Lower lobe of right lung (tissue), 2 donors: Measurements from ENCODE around the gene RANBP3L. TPM values are rescaled to one million over a fixed set of nuclear protein-coding genes. Genes with fewer than 3 reads are reported as not detected.

Experiments used
- ATAC-seq, 2 donors: fragments of 200-7000 bp; cut with Tn5 transposase; one replicate each; pipeline ENCODE4 v1.9.1; 2020 to 2022; ENCODE audit warnings: mild to moderate bottlenecking in 2 of 2, moderate library complexity in 2 of 2
- DNase-seq: peaks from one replicate; pipeline ENCODE4 v3.0.0-alpha.2; 2020
- H3K27ac ChIP-seq: fragments of 200-600 bp; one replicate; pipeline ENCODE4 v1.8.0; 2022
- H3K27me3 ChIP-seq: fragments of 200-600 bp; one replicate; pipeline ENCODE4 v1.8.0; 2022; ENCODE audit warnings: low read depth
- H3K36me3 ChIP-seq: fragments of 200-600 bp; one replicate; pipeline ENCODE4 v1.8.0; 2022; ENCODE audit warnings: mild to moderate bottlenecking
- H3K4me1 ChIP-seq: fragments of 200-600 bp; one replicate; pipeline ENCODE4 v1.8.0; 2022
- H3K4me3 ChIP-seq: fragments of 200-600 bp; one replicate; pipeline ENCODE4 v1.8.0; 2022; ENCODE audit warnings: mild to moderate bottlenecking
- H3K9me3 ChIP-seq: fragments of 200-600 bp; one replicate; pipeline ENCODE4 v1.8.0; 2022
- intact Hi-C: fragments of 100-400 bp; cut with DNase I; formaldehyde crosslinking; loops from one replicate; pipeline ENCODE4 v1.11.0; 2022
- total RNA-seq: library from RNA; stranded (reverse); fragmentation: NEBNext Ultra II Directional; extraction: Animal tissue kit (Norgen Biotek cat#: 25700); gene quantifications from one replicate; pipeline ENCODE4 v1.2.1, GENCODE V29; 2021
- TF ChIP-seq, protein P1 (sequence below): fragments of 200-600 bp; IDR thresholded peaks from one replicate; pipeline ENCODE4 v1.8.0; 2022; ENCODE audit warnings: antibody characterized with exemption, mild to moderate bottlenecking
- donor health status: DM: no; HTN: yes; CAD: no; lungs with severe emphysema.

Gene RANBP3L
- total RNA-seq, 1 donor from 2014 or later: 2.8 TPM

DNA sequence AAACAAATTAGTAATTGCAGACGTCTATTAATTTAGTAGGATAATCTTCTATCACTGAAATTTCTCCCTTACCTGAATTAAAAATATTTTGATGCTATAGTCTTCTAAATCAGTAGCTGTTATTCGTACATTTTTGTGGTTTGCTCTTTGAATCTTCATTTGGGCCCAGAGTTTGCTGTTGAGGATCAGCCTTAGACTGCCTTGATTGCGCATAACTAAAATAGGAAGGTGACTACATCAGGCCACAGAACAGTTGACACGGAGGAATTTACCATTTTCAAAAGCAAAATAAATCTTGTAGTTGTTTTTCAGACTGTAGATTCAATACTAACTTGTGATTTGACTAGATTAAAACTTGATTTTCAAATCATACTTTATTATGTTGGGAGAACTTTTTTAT, 48.1 kb downstream of the RANBP3L start:
- intact Hi-C loops: no loop called here
- TF ChIP-seq, protein P1, sequence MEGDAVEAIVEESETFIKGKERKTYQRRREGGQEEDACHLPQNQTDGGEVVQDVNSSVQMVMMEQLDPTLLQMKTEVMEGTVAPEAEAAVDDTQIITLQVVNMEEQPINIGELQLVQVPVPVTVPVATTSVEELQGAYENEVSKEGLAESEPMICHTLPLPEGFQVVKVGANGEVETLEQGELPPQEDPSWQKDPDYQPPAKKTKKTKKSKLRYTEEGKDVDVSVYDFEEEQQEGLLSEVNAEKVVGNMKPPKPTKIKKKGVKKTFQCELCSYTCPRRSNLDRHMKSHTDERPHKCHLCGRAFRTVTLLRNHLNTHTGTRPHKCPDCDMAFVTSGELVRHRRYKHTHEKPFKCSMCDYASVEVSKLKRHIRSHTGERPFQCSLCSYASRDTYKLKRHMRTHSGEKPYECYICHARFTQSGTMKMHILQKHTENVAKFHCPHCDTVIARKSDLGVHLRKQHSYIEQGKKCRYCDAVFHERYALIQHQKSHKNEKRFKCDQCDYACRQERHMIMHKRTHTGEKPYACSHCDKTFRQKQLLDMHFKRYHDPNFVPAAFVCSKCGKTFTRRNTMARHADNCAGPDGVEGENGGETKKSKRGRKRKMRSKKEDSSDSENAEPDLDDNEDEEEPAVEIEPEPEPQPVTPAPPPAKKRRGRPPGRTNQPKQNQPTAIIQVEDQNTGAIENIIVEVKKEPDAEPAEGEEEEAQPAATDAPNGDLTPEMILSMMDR: no peak
- Histone ChIP-seq H3K27me3 (no peaks in the 10 kb centered on the region), H3K9me3 (no peaks in the 10 kb centered on the region), H3K4me1 (no peaks in the 10 kb centered on the region), H3K27ac (no peak overlapping the region), H3K4me3 (no peak overlapping the region), H3K36me3 (no peaks in the 10 kb centered on the region)
- DNase-seq: no peak
- ATAC-seq: no peak

DNA sequence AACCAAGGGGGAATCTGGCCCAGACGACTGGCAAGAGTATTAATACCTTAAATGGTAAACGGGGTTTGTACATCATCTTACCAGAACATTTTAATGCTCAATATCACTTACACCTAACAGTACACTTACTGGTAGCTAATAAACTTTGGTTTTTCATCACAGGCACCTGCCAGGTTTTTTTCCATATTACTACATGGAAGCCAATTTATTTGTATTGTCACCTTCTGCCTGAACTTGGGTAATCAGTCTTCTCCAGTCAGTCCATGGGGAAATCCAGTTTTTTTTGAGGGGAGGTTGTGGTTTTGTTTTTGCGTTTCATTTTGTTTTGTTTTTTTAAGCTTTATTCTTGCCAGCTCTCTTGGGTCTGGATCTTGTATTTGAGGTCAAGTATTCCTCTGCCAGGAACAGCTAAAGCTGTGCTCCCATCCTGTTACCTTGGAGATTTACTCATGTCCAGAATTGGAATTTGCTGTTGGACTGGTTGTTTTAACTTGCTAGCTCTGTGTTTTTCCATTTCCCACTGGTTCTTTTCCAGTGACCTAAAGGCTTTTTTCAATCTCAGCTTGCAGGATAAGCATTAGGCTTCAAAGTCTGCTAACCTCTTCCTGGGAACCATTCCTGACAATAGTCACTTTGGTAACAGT, 48.9 kb downstream of the RANBP3L start:
- Histone ChIP-seq H3K36me3 (no peaks in the 10 kb centered on the region), H3K4me1 (no peaks in the 10 kb centered on the region), H3K27me3 (no peaks in the 10 kb centered on the region), H3K27ac (no peak overlapping the region), H3K4me3 (no peak overlapping the region), H3K9me3 (no peaks in the 10 kb centered on the region)
- DNase-seq (no peak), ATAC-seq (no peak)
- intact Hi-C loops: no loop called here
- TF ChIP-seq, protein P1: no peak

DNA sequence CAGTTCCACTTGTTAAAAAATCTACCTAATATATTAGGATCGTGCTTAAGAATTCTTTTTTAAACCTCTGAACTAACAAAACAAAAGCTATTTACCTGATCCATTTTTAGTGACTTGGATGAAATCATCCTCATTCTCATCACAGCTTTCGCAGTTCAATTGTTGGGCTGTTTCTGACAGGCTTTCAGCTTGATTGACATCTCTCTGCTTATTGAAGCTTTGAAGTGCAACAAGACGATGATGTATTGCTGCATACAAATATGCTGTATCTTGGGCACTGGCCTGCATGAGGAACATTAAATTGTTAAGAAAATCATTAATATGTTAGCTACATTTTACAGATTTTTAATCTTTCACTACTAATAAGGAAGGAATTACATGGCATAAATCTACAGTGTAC, 50.5 kb downstream of the RANBP3L start:
- H3K36me3 ChIP-seq: no peaks in the 10 kb centered on the region
- no peak overlapping the region for H3K4me3 ChIP-seq
- H3K27me3 ChIP-seq: no peaks in the 10 kb centered on the region
- intact Hi-C loops: no loop called here
- ATAC-seq (no peak), DNase-seq (no peak)
- no peaks in the 10 kb centered on the region for H3K9me3 ChIP-seq
- H3K27ac ChIP-seq: no peak overlapping the region
- TF ChIP-seq, protein P1: no peak
- H3K4me1 ChIP-seq: no peaks in the 10 kb centered on the region

DNA sequence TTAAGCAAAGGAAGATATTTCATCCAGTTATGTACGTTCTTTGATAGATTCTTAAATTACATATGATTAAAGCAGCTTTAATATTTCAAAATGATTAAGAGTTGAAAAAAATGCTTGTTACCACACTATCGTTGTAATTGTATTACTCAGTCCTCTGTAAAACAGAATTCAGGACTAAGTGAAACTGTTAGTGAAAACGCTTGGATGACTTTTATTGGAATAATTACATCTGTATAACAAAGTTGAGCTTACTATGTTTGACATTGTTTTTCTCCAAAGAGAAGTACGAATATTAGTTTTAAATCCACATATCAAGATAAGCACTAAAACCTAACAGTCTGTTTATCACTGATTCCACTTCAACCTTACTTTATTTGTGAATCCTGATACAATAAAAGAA, 51.3 kb downstream of the RANBP3L start:
- Histone ChIP-seq H3K4me1 (no peaks in the 10 kb centered on the region), H3K27me3 (no peaks in the 10 kb centered on the region), H3K27ac (no peak overlapping the region), H3K4me3 (no peak overlapping the region), H3K36me3 (no peaks in the 10 kb centered on the region), H3K9me3 (no peaks in the 10 kb centered on the region)
- no peak for ATAC-seq
- TF ChIP-seq, protein P1: no peak
- intact Hi-C loops: no loop called here
- no peak for DNase-seq

DNA sequence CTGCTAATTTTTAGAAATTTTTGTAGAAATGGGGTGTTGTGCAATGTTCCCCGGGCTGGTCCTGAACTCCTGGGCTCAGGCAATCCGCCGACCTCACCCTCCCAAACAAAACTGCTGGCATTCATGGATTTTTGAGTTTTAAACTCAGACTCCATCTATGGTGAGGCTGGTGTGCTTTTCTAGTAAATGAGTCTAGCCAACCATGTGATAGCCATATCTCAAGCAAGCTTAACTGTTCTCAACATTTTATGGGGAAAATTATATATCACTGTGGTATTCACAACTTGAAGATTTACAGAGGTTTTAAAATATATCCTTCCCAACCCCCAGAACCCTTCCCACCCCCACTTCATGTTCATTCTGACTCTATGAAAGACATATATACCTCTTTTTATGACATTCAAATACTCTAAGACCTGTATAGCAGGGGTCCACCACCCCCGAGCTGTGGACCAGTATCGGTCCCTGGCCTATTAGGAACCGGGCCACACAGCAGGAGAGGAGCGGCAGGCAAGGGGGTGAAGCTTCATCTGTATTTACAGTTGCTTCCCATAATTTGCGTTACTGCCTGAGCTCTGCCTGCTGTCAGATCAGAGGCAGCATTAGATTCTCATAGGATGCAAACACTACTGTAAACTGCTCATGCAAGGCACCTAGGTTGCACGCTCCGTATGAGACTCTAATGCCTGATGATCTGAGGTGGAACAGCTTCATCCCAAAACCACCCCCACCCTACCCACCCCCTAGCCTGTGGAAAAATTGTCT, 55.5 kb downstream of the RANBP3L start:
- Histone ChIP-seq H3K36me3 (no peaks in the 10 kb centered on the region), H3K27ac (no peak overlapping the region), H3K27me3 (no peaks in the 10 kb centered on the region), H3K4me1 (peaks cover 9% of the 10 kb centered on the region), H3K4me3 (no peak overlapping the region), H3K9me3 (no peaks in the 10 kb centered on the region)
- DNase-seq: no peak
- ATAC-seq: no peak
- TF ChIP-seq, protein P1: no peak
- intact Hi-C loops: no loop called here
